GM12891 (cell line): ENCODE measurements around the gene PLAC8.

ENCODE experiments used
- POLR2A ChIP-seq: IDR thresholded peaks from 2 replicates; pipeline ENCODE4 v1.6.1; 2011; ENCODE audit warnings: low read depth, low read length, control low read depth
- POLR2AphosphoS5 ChIP-seq: IDR thresholded peaks from 2 replicates; pipeline ENCODE4 v1.6.1; 2011; ENCODE audit warnings: low read depth, low read length, control low read depth
- POU2F2 ChIP-seq: IDR thresholded peaks from 2 replicates; pipeline ENCODE4 v1.6.1; 2011; ENCODE audit warnings: low read depth, mild to moderate bottlenecking, control low read depth, low read length, moderate library complexity
- SPI1 ChIP-seq: IDR thresholded peaks from 2 replicates; pipeline ENCODE4 v1.6.1; 2011; ENCODE audit warnings: low read depth, low read length, control low read depth
- TAF1 ChIP-seq: IDR thresholded peaks from 2 replicates; pipeline ENCODE4 v1.6.1; 2011; ENCODE audit warnings: low read depth, low read length, control low read depth

- TF ChIP-seq POLR2AphosphoS5 (no peak), POLR2A (no peak), TAF1 (no peak), POU2F2 (no peak), SPI1 (no peak)
Observed at GRCh38 chr4:83138946-83139345, 24.4 kb upstream of the PLAC8 start.
